GM18526 (cell line): ENCODE results near the gene OR52E8.

ENCODE experiments used
- POLR2A ChIP-seq: IDR thresholded peaks from 3 replicates; pipeline ENCODE4 v1.6.1; 2011; ENCODE audit not compliant: insufficient read length; ENCODE audit errors: extremely low read depth

The OR52E8 gene

DNA sequence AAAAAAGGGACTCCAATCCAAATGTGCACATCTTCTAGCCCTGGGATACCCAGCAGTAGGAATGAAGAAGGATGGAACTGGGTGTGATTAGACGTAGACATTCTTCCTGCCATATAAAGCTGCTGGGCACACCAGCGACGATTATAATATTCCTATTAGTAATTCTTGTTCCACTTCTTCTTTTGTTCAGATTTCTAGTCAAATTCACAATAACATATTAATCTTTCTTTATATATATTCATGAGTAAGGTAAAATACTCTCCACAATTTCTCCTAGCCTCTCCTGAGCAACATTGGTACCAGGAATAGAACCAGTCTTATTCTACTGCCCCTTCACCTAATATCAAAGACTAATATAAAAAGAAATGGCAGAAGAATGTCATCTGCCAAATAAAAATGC is at the start of gene OR52E8:
OR52E8 (minus strand) TSS at position 101 of the 400 bp plus-strand sequence; CDS start at position 101, 0 bp downstream.
- TF ChIP-seq POLR2A: no peak

DNA sequence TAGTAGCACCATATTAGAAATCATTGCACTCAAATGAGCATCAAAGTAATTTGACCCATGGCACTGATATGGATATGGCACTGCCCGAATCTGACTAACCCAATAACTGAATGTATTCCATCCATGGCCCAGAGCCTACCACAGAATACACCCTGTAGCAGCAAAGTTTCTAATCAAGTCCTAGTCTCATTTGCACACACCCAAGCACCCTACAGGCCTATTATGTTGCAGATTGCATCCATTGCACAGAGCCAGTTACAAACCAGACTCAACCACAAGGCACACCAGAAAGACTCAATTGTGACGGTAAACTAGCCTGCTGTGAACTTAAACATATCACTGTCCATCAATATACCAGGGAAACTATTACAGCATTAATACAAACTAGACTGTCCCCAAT is 42.0 kb upstream of the OR52E8 start:
- TF ChIP-seq POLR2A: no peak

DNA sequence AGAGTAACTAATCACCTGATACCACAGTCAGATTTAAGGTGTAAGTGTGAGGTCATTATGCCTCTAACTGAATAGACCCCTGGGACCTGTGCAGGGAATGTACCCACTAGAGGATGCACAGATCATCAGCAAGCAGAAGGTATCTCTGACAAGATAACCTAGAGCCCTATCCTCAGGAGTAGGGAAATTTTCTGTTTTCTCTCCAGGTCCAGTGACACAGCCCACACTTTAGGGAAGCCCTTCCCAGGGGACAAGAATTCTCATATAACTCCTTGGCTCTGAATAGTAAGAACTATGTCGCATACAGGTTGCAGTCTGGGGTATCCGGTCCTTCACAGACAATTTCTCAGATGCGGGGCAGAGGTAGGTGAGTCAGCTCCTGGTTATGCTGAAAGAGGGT is 35.4 kb upstream of the OR52E8 start, which contains the start of gene OR52E5:
OR52E5 (plus strand) TSS at position 301 of the 400 bp plus-strand sequence. CDS start 7,569 bp downstream, outside the sequence.
- TF ChIP-seq POLR2A: no peak

DNA sequence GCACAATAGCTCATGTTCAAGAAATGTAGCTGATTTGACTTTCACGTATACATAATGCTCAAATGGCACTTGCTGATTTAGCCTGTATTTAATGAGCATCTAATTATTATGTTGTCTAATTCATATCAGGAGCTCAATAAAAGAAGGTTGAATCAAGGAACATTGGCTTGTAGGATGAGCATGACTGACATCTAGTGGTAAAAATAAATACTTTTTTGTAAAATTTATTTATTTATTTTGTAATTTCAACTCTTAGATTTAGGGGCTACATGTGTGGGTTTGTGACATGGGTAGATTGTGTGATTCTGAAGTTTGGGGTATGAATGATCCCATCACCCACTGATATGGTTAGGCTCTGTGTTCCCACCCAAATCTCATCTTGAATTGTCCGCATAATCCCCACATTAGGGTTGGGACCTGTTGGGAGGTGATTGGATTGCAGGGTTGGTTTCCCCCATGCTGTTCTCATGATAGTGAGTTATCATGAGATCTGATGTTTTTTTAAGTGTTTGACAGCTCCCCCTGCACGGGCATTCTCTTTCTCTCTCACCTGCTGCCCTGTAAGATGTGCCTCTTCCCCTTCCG is 33.8 kb upstream of the OR52E8 start:
- no peak for TF ChIP-seq POLR2A

DNA sequence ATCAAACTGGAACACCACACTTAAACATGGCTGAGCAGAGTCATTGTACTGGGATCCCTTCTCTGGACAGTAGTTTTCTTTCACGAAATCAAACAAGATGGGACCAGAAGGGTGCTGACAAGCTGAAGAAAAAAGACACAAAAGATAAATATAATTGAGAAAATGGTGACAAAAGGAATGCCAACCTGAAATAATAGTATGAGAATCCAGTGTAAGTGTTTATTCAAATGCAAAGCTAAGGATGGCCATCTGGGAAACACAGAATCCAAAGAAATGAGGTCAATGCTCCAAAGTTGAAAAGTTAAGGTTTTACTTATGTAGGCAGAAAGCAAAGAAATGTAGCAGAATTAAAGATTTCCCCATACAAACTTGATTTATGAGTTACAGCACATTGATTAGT is 30.2 kb upstream of the OR52E8 start:
- no peak for TF ChIP-seq POLR2A

DNA sequence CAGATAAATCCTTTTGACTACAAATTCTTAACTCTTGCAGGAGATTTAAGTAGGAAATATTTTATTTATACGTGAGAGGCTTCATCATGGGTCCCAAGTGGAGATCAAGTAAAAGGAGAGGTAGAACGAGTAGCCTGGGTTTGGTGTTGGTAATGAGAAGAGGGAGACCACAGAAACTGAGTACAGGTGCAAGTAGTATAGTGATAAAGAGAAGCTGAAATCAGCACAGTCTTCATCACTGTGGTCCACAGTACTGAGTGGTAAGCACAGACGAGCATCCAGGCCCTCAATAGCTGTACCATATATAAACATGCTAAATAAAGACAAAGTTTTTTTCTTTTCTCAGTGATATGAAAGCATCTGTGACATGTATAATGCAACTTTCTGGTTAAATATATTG is 29.7 kb upstream of the OR52E8 start:
- no peak for TF ChIP-seq POLR2A

DNA sequence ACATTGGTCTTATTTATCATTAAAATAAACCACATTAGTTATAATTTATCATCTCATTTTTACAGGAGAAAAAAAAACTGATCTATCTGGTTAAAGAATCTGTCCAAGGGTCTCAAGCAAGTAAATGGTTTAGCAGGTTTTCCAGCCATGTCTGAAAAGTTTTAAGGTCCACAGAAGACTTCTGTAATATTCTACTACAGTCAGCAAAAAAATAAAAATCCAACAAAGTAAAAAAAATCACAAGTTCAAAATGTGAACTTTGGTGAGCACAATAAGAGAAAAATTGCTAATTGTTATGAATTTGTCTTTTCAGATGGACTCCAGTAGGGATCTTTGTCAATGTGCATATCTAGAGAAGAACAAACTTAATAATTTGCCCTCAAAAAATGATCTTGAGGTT is 24.3 kb upstream of the OR52E8 start:
- TF ChIP-seq POLR2A: no peak

DNA sequence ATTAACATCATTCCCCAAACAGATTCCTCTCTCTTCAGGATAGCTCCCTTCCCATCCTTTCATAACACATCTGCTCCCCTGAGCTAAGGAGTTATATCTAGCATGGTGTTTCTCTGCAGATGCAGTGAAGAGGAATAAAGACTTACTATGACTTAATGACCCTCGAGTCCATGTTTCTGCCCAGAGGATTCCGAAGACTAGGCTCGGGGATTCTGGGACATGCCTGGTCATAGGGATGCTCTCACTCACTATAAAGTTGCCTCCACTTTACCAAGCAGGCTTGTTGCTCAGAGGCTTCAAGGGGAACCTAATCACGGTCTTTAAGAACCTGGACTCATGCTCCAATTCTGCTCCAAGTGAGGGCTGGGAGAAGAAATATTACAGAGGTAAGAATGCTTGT is 22.8 kb upstream of the OR52E8 start, which contains the start of gene OR52E4:
OR52E4 (plus strand) TSS at position 301 of the 400 bp plus-strand sequence. CDS start 3,664 bp downstream, outside the sequence.
- TF ChIP-seq POLR2A: no peak

DNA sequence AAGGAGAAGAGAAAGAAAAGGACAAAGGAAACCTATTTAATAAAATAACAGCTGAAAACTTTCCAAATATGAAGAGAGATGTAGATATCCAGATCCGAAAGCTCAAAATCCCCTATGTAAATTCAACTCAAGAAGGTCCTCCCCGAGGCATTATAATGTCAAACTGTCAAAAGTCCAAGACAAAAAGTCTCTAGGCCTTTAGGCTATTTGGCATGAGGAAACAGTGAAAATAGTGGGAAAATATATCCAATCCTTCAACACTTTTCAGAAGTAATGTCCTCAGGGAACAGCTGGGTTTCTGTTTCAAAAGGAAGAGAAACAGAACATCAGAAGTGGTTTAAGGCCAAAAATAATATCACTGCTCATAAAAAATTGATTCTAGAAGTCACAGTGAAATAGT is 21.1 kb upstream of the OR52E8 start:
- TF ChIP-seq POLR2A: no peak

DNA sequence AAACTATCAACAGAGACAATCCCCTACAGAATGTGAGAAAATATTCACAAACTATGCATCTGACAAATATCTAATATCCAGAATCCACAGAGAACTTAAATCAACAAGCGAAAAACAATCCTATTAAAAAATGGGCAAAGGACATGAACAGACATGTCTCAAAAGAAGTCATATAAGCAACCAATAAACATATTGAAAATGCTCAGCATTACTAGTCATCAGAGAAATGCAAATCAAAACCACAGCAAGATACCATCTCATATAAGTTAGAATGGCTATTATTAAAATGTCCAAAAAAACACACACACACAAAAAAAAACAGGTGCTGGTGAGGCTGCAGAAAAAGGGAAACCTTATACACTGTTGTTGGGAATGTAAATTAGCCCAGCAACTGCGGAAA is 8.3 kb upstream of the OR52E8 start:
- no peak for TF ChIP-seq POLR2A

DNA sequence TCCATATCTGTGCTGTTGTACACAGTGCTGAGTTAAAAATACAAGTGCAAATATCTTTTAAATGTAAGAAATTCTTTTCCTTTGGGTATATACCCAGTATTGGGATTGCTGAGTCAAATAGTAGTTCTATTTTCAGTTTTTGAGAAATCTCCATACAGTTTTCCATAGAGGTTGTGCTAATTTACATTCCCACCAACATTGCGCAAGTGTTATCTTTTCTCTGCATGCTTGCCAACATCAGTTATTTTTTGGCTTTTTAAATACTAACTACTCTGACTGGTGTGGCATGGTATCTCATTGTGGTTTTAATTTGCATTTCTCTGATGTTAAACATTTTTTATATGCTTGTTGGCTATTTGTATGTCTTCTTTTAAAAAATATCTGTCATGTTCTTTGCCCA is 6.5 kb downstream of the OR52E8 start:
- TF ChIP-seq POLR2A: no peak

DNA sequence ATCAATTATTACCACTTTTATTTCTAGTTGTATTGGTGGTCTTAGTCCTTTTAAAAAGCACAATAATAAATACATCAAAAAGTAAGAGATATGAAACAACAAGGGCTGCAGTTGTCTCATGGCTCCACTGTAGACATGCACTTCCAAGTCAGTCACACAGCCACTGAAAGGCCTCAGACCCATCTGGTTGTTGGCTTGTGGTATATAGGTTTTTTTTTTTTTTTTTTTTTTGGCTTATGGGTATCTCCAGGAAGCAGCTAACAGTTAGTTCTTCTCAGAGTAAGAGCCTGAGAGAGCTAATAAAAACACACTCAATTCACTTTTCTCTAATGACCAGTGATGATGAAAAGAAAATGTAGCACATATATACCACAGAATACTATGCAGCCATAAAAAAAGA is 9.8 kb downstream of the OR52E8 start:
- no peak for TF ChIP-seq POLR2A

DNA sequence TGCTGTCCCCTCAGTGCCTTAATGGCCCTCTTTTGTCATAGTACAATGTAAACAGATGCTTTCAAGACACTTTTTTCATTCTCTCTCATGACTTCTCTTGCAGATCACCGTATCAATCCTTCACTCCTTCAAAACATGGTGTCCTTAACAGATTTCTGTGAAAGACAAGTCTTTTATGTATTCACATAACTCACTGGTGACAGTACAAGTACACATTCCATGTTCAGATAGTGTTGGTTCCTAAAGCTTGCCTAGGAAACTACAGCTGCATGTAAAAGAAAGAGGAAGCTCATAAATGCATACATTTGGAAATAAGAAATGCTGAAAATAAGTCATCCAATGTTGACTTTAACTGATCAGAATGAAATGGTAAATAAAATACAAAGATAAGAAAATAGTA is 10.8 kb downstream of the OR52E8 start:
- no peak for TF ChIP-seq POLR2A

DNA sequence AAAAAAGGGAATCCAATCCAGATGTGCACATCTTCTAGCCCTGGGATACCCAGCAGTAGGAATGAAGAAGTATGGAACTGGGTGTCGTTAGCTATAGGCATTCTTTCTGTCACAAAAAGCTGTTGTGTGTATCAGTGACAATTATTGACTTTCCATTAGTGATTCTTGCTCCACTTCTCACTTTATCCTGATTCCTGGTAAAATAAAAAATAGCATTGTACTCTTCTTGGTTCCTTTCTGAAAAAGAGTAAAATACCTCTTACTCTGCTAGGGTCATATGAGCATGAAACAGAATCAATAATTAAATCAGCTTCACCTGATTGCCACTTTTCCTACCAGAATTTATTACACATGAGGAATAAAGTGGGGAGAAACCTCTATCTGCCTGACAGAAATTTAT is 15.7 kb downstream of the OR52E8 start, which contains the start of gene OR52E6:
OR52E6 (minus strand) TSS at position 101 of the 400 bp plus-strand sequence; CDS start at position 101, 0 bp downstream.
- TF ChIP-seq POLR2A: no peak

DNA sequence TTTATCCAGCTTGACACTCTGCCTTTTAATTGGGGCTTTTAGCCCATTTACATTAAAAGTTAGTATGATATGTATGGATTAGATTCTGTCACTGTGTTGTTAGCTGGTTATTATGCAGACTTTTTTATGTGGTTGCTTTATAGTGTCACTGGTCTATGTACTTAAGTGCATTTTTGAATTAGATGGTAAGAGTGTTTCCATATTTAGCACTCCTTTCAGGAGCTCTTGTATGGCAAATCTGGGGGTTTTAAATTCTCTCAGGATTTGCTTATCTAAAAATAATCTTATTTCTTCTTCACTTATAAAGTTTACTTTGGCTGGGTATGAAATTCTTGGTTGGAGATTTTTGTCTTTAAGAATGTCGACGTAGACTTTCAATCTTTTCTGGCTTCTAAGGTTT is 19.8 kb downstream of the OR52E8 start:
- TF ChIP-seq POLR2A: no peak

DNA sequence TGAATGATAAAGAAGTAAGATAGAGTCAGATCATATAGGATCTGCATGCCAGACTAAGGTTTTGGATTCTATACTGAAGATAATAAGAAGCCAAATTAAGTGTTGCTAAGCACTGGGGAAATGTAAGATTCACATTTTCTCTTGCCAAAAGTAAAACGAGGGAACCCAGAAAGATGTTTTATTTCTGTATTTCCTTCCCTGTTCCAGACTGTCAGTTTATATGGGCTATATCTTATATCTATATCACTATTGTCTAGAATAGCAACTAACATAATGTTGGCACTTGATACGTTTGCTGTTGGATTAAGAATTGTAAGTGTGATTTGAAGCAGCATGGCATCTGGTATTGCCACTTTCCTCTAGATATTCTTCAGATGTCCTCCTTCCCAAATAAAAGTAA is 24.0 kb downstream of the OR52E8 start:
- no peak for TF ChIP-seq POLR2A

DNA sequence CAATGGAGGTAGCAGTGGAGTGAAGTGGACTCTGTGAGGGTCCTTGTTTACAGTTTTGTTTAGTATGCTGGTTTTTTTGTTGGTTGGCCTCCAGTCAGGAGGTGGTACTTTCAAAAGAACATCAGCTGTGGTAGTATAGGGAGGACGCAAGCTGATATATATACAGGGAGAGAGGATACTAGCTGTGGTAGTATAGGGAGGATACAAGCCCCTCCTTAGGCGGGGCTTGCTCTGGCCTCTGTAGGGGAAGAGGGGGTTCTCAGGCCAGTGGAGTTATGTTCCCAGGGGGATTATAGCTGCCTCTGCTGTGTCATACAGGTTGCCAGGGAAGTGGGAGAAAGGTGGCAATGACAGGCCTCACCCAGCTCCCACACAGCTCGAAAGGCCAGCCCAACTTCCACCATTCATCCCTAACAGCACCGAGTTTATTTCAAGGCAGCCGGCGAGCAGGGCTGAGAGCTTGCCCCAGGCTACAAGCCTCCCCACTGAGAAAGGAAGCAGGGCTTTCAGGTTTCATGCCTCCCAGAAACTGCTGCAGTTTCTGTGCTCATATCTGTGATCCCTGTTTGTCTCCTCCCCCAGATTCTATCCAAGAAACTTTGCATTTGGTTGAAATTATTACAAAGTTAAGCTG is 26.2 kb downstream of the OR52E8 start:
- TF ChIP-seq POLR2A: no peak
